Measurements from ENCODE around the gene MECR. TPM values are rescaled to one million over a fixed set of nuclear protein-coding genes. Genes with fewer than 3 reads are reported as not detected.

The MECR gene
- total RNA-seq, 1 donor from 2014 or later, result 11.7 TPM

- H3K4me2 ChIP-seq, result peak overlapping the region; percentile 64
- Mint-ChIP-seq H3K9me3 (no peaks in the 10 kb centered on the region), H3K27me3 (ENCODE audit: insufficient read depth, low read depth) (no peaks in the 10 kb centered on the region), H3K4me1 (peaks cover 21% of the 10 kb centered on the region), H3K36me3 (peaks cover 3% of the 10 kb centered on the region), H3K27ac (peak overlapping the region; percentile 85), H3K4me3 (no peak overlapping the region)
- no peaks in the 10 kb centered on the region for H3K36me3 ChIP-seq
- peak; percentile 84 for DNase-seq (ENCODE audit: low spot score)
- peak overlapping the region; percentile 53 for H3K27ac ChIP-seq
- H3K9ac ChIP-seq, result no peak overlapping the region
- H3K4me1 ChIP-seq, result peaks cover 22% of the 10 kb centered on the region
- no peak for TF ChIP-seq EZH2 (IDR thresholded peaks at IDR 0.05)
- no peak for TF ChIP-seq EZH2phosphoT487 (IDR thresholded peaks at IDR 0.05)
- TF ChIP-seq CTCF (IDR thresholded peaks at IDR 0.05), result no peak
- H3K27me3 ChIP-seq, result no peaks in the 10 kb centered on the region
- no peaks in the 10 kb centered on the region for H3K79me2 ChIP-seq (ENCODE audit: low read depth)
- no peaks in the 10 kb centered on the region for H4K20me1 ChIP-seq (ENCODE audit: low read depth)
- no peaks in the 10 kb centered on the region for H3K9me3 ChIP-seq (ENCODE audit: low read depth)
- peak overlapping the region; percentile 4 for H3K4me3 ChIP-seq
- H3F3A ChIP-seq (ENCODE audit: low read depth), result peaks cover 13% of the 10 kb centered on the region
- H2AFZ ChIP-seq (replicated peaks), result peak overlapping the region; percentile 19
These were observed 41.0 kb upstream of the MECR start for GRCh38 chr1:29271724-29272123.

DNA sequence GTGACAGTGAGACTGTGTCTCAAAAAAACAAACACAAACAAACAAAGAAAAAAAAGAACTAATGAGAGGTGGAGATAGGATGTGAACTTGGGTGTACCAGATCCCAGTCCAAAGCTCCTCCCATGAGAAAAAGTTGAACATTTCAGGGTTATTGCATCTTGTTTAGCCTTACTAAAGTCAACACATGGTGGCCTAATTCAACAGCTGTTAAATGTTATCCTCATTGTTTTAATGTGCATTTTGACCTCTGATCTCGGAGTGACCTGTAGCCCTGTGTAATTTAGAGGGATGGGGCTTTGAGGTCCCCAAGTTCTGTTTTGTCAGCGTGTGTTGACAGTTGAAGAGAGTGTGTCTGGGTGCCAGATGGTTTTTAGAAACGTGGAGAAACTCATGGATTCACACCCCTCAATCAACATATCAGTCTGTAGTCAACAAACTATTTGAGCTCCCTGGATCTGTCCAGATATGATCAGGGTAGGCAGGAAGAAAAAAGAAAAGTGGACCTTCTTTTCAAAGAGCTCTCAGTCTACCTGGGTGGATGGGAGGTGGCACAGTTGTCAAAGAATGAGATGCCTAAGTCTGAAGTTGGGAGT lies 40.3 kb upstream of the MECR start:
- Histone ChIP-seq H3K27me3 (no peaks in the 10 kb centered on the region), H3K4me3 (no peak overlapping the region), H3K79me2 (ENCODE audit: low read depth) (no peaks in the 10 kb centered on the region), H3K4me1 (peaks cover 22% of the 10 kb centered on the region), H3K36me3 (no peaks in the 10 kb centered on the region), H2AFZ (replicated peaks) (no peak overlapping the region), H3K4me2 (peak overlapping the region; percentile 64), H4K20me1 (ENCODE audit: low read depth) (no peaks in the 10 kb centered on the region), H3K27ac (no peak overlapping the region), H3K9ac (no peak overlapping the region), H3F3A (ENCODE audit: low read depth) (peaks cover 13% of the 10 kb centered on the region), H3K9me3 (ENCODE audit: low read depth) (no peaks in the 10 kb centered on the region)
- Mint-ChIP-seq H3K4me1 (peaks cover 21% of the 10 kb centered on the region), H3K27me3 (ENCODE audit: insufficient read depth, low read depth) (no peaks in the 10 kb centered on the region), H3K27ac (peak overlapping the region; percentile 15), H3K9me3 (no peaks in the 10 kb centered on the region), H3K36me3 (no peaks in the 10 kb centered on the region), H3K4me3 (no peak overlapping the region)
- DNase-seq (ENCODE audit: low spot score), result no peak
- no peak for TF ChIP-seq EZH2 (IDR thresholded peaks at IDR 0.05)
- TF ChIP-seq CTCF (IDR thresholded peaks at IDR 0.05), result no peak
- TF ChIP-seq EZH2phosphoT487 (IDR thresholded peaks at IDR 0.05), result no peak

- no peaks in the 10 kb centered on the region for H3K36me3 ChIP-seq
These were observed 38.6 kb upstream of the MECR start for GRCh38 chr1:29269382-29269781.

More at GRCh38 chr1:29269382-29269781, 38.6 kb upstream of the MECR start:
- no peak overlapping the region for H3K27ac ChIP-seq
- H4K20me1 ChIP-seq (ENCODE audit: low read depth), result no peaks in the 10 kb centered on the region
- Mint-ChIP-seq H3K4me1 (peaks cover 21% of the 10 kb centered on the region), H3K4me3 (no peak overlapping the region), H3K36me3 (no peaks in the 10 kb centered on the region), H3K9me3 (no peaks in the 10 kb centered on the region), H3K27ac (no peak overlapping the region), H3K27me3 (ENCODE audit: insufficient read depth, low read depth) (no peaks in the 10 kb centered on the region)
- peaks cover 13% of the 10 kb centered on the region for H3F3A ChIP-seq (ENCODE audit: low read depth)
- peaks cover 22% of the 10 kb centered on the region for H3K4me1 ChIP-seq
- no peaks in the 10 kb centered on the region for H3K27me3 ChIP-seq
- no peak overlapping the region for H3K4me2 ChIP-seq
- no peaks in the 10 kb centered on the region for H3K79me2 ChIP-seq (ENCODE audit: low read depth)
- TF ChIP-seq EZH2 (IDR thresholded peaks at IDR 0.05), result no peak
- TF ChIP-seq EZH2phosphoT487 (IDR thresholded peaks at IDR 0.05), result no peak
- TF ChIP-seq CTCF (IDR thresholded peaks at IDR 0.05), result no peak
- H3K4me3 ChIP-seq, result no peak overlapping the region
- no peak for DNase-seq (ENCODE audit: low spot score)
- no peak overlapping the region for H2AFZ ChIP-seq (replicated peaks)
- no peaks in the 10 kb centered on the region for H3K9me3 ChIP-seq (ENCODE audit: low read depth)
- no peak overlapping the region for H3K9ac ChIP-seq

All from neural progenitor cell (in vitro differentiated cells).